ENCODE results near the gene DOK3.

The DOK3 gene

DNA sequence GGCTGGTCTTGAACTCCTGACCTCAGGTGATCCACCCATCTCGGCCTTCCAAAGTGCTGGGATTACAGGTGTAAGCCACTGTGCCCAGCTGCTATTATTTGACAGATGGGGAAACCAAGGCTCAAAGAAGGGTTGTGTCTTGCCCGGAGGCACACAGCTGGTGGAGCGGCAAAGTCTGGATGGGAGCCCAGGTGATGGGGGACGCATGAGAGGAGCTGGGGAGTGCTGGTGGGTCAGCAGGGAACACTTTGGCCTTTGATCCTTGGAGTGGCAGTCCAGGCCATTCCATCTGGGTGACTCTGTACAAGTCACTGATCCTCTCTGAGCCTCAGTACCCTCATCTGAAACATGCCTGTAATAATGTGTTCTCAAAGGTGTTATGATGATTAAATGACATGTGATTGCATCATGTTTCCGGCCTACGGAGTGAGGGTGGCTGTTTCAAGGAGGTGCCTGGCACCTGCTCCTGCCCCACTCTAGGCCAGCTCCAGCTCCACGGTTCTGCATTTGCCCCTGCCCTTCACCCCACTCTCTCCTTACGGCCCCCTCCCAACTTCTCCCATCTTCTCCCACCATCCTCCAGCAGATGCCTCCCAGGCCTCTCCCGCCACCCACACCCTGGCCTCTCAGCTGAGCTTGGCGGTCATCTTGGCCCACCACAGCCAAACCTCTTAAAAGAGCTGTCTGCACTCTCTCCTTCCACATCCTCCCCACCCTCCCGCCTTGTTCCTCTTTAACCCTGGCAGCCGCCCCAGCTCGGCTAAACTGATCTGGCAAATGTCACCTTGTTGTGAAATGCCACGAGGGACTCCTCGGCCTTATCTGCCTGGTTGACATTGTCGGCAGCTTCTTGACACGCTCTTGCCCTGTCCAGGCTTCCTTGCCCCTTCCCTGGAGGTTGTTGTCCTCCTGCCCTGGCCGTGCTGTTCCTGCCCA lies 30.6 kb downstream of the DOK3 start:
- no peak for TF ChIP-seq CTCF (IDR thresholded peaks at IDR 0.05; ENCODE audit: low read depth, low read length)
- peak; percentile 77 for DNase-seq
- peaks cover 21% of the 10 kb centered on the region for H3K4me1 ChIP-seq

GRCh38 chr5:177477701-177478477 lies 31.7 kb downstream of the DOK3 start:
- 0 out of 2 replicates have a peak, but pooled peaks cover under 1% of the 10 kb centered on the region for H3K36me3 ChIP-seq
- no peak overlapping the region for H3K4me3 ChIP-seq (ENCODE audit: low read depth, low read length)
- H3K4me1 ChIP-seq: peaks cover 21% of the 10 kb centered on the region
- no peaks in the 10 kb centered on the region for H3K9me3 ChIP-seq
- DNase-seq: peak; percentile 8
- TF ChIP-seq CTCF (IDR thresholded peaks at IDR 0.05; ENCODE audit: low read depth, low read length): no peak
- no peaks in the 10 kb centered on the region for H3K27me3 ChIP-seq

More for the DNA sequence above, 30.6 kb downstream of the DOK3 start:
- H3K27me3 ChIP-seq: no peaks in the 10 kb centered on the region
- no peaks in the 10 kb centered on the region for H3K9me3 ChIP-seq
- H3K36me3 ChIP-seq: no peaks in the 10 kb centered on the region
- H3K4me3 ChIP-seq (ENCODE audit: low read depth, low read length): peak overlapping the region; percentile 27

DNA sequence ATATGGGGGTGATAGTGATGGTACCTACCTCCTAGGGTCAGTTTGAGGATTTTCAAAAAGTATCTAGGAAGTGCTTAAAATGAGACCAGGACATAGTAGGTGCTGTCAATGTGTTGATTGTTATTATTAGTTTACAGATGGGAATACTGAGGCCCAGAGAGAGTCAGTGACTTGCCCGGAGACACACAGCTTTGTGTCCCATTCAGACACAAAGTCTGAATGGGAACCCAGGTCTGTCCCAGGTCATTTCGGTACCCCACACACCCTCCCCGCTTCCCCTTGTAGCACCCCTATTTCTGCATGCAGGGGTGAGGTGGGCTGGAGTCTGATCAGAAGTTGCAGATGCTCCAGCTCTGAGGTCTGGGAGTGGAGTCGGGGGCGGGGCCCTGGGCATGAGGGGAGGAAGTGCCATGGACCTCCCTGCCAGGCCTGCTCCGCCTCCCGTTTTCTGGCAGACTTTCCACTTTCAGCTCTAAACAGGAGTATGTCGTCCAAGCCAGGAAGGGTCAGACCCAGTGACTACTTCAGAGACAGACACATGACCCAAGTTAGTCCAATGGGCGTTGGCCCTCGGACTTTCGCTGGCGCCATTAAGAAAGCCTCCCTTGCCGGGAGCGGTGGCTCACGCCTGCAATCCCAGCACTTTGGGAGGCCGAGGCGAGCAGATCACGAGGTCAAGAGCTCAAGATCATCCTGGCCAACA lies 32.9 kb downstream of the DOK3 start:
- peak; percentile 59 for DNase-seq

DNA sequence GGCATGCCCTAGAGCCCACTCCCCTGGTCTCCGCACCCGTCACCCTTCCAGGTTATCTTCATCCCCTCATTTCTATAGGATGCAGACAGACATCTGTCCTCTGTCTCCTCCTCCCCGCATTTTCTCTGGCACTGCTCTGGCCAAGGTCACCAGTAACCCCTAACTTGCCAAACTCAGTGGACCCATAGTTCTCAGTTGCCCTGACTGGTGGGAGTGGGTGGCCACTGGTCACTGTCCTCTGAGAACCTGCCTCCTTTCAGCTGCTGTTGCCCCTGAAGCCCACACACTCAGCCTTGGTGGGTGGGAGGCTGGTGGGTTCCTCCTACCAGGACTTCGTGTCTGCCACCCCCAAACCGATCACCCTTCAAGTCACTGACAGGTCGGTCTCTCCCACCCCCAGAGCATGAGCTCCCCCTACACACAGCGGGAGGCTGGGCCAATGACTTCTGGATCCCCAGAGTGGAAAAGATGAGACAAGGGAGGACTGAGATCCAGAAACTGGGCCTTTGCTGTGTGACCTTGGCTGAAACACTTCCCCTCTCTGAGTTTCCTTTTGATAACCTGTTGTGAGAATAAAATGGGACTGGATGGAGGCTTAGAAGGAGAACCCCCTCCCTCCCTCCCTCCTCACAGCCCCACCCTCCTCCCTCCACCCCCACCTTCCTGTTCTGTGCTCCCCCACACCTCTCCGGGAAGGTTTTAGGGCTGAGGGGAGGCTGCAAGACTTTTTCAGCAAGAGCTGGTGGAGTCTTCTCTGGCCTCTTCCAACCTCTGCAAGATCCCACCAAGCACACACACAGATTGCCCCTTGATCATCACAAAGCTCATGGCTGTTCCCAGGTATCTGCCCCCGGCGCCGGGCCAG lies 33.8 kb downstream of the DOK3 start:
- H3K9me3 ChIP-seq: no peaks in the 10 kb centered on the region
- H3K4me1 ChIP-seq: peaks cover 30% of the 10 kb centered on the region
- no peak for DNase-seq
- no peak overlapping the region for H3K4me3 ChIP-seq (ENCODE audit: low read depth, low read length)
- peaks cover 21% of the 10 kb centered on the region for H3K36me3 ChIP-seq
- TF ChIP-seq CTCF (IDR thresholded peaks at IDR 0.05; ENCODE audit: low read depth, low read length): no peak
- H3K27me3 ChIP-seq: no peaks in the 10 kb centered on the region

More for the DNA sequence above, 32.9 kb downstream of the DOK3 start:
- H3K9me3 ChIP-seq: no peaks in the 10 kb centered on the region
- peaks cover 26% of the 10 kb centered on the region for H3K4me1 ChIP-seq
- H3K36me3 ChIP-seq: peaks cover 12% of the 10 kb centered on the region
- no peaks in the 10 kb centered on the region for H3K27me3 ChIP-seq
- no peak overlapping the region for H3K4me3 ChIP-seq (ENCODE audit: low read depth, low read length)
- TF ChIP-seq CTCF (IDR thresholded peaks at IDR 0.05; ENCODE audit: low read depth, low read length): no peak

DNA sequence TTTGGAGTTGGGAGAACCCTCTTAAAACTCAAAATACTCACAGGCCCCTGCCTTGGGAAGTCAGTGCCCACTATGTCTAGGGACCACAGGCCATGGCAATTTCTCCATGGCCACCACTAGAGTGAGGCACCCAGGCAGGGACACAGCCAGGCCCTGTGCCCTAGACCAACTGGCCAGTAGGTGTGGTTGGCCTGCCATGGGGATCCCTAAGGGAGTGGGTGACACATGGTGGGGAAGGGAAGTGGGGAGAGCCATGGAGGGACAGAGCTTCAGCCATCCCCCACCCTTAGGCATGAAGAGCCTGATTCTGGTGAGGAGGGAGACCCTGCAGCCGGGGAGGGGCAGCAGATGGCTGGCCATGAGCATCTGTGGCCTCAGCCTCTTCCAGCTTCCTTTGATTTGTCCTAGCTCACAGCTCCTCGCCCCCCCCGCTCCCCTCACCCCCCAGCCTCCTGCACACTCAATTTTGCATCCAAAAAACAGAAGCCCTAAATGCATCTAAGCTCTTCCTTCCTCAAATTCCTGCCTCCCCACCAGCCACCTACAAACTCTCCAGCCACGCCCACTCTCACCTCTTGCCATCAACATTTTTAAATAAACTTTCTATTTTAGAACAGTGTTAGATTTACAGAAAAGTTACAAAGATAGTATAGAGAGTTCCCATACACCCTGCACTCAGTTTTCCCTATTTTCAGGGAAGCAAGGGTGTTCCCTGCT lies 34.6 kb downstream of the DOK3 start:
- no peaks in the 10 kb centered on the region for H3K27me3 ChIP-seq
- no peak for DNase-seq
- peaks cover 32% of the 10 kb centered on the region for H3K4me1 ChIP-seq
- no peaks in the 10 kb centered on the region for H3K9me3 ChIP-seq
- H3K4me3 ChIP-seq (ENCODE audit: low read depth, low read length): no peak overlapping the region
- no peak for TF ChIP-seq CTCF (IDR thresholded peaks at IDR 0.05; ENCODE audit: low read depth, low read length)
- H3K36me3 ChIP-seq: peaks cover 26% of the 10 kb centered on the region
